CD4-positive, CD25-positive, alpha-beta regulatory T cell (primary cell): ENCODE results near the gene CFAP20DC. TPM values are rescaled to one million over a fixed set of nuclear protein-coding genes. Genes with fewer than 3 reads are reported as not detected.
"Not testable (repeated sequence)": the region's sequence is repeated elsewhere in the genome, so short reads cannot be mapped to it uniquely, and the experiment has no call there.

Experiments
- ATAC-seq, 2 donors: fragments of 150-1000 bp; cut with Tn5 transposase; one replicate each; pipeline ENCODE4 v1.10.0; 2021; ENCODE audit warnings: low read depth in 2 of 2, moderate number of reproducible peaks in 2 of 2, moderate library complexity in 1 of 2
- DNase-seq, 3 donors: peaks; one replicate each; pipeline versions ENCODE4 v3.0.0 to v3.0.0-alpha.2; 2012 to 2022; ENCODE audit warnings: mixed read lengths in 1 of 3
- H3K27ac ChIP-seq: one replicate; pipeline ENCODE4 v1.7.0; 2013; ENCODE audit warnings: mild to moderate bottlenecking, low read length; ENCODE audit not compliant: insufficient read depth, poor library complexity, severe bottlenecking
- H3K27me3 ChIP-seq: one replicate; pipeline ENCODE4 v1.7.0; 2013; ENCODE audit warnings: low read length; ENCODE audit not compliant: control insufficient read depth, insufficient read depth
- H3K36me3 ChIP-seq: one replicate; pipeline ENCODE4 v1.7.0; 2013; ENCODE audit warnings: mild to moderate bottlenecking, low read length, moderate library complexity; ENCODE audit not compliant: control insufficient read depth, insufficient read depth
- H3K4me1 ChIP-seq: 2 replicates; pipeline ENCODE4 v1.7.0; 2013; ENCODE audit warnings: mild to moderate bottlenecking, low read length; ENCODE audit not compliant: insufficient read depth, control insufficient read depth, poor library complexity, severe bottlenecking
- H3K4me3 ChIP-seq: one replicate; pipeline ENCODE4 v1.7.0; 2013; ENCODE audit warnings: low read depth, mild to moderate bottlenecking, low read length, moderate library complexity
- H3K9me3 ChIP-seq, 2 experiments: 1 replicate in 1 of 2; 2 replicates in 1 of 2; pipeline ENCODE4 v1.7.0; 2013; ENCODE audit warnings: low read length in 2 of 2, mild to moderate bottlenecking in 1 of 2, moderate library complexity in 1 of 2; ENCODE audit not compliant: control insufficient read depth in 2 of 2
- H3K27ac Mint-ChIP-seq, 3 donors: one replicate each; pipeline ENCODE4 v1.8.0; 2020 to 2022; ENCODE audit warnings: mild to moderate bottlenecking in 3 of 3, mixed read lengths in 3 of 3, moderate library complexity in 2 of 3
- H3K27me3 Mint-ChIP-seq: one replicate; pipeline ENCODE4 v1.8.0; 2022; ENCODE audit warnings: mild to moderate bottlenecking, mixed read lengths
- H3K36me3 Mint-ChIP-seq: one replicate; pipeline ENCODE4 v1.8.0; 2020; ENCODE audit warnings: mixed read lengths
- H3K4me1 Mint-ChIP-seq, 4 donors: one replicate each; pipeline ENCODE4 v1.8.0; 2020 to 2022; ENCODE audit warnings: mixed read lengths in 4 of 4, mild to moderate bottlenecking in 1 of 4
- H3K4me3 Mint-ChIP-seq, 4 donors: one replicate each; pipeline ENCODE4 v1.8.0; 2020 to 2022; ENCODE audit warnings: mild to moderate bottlenecking in 4 of 4, mixed read lengths in 4 of 4, moderate library complexity in 3 of 4
- H3K9me3 Mint-ChIP-seq, 7 donors: one replicate each; pipeline ENCODE4 v1.8.0; 2020 to 2022; ENCODE audit warnings: mixed read lengths in 7 of 7, mild to moderate bottlenecking in 3 of 7, moderate library complexity in 2 of 7
- polyA plus RNA-seq, 4 donors: library from polyadenylated mRNA; unstranded; fragments of 300-500 nt; fragmentation: Illumina TruSeq; gene quantifications; one replicate each; pipeline ENCODE4 v1.2.3, GENCODE V29; 2021
- total RNA-seq: library from RNA; stranded (reverse); gene quantifications from one replicate; pipeline ENCODE4 v1.2.3, GENCODE V29; 2022

CFAP20DC gene
- total and polyA plus RNA-seq, 5 donors from 2014 or later: 0.10 to 0.56 (median 0.32) TPM

DNA sequence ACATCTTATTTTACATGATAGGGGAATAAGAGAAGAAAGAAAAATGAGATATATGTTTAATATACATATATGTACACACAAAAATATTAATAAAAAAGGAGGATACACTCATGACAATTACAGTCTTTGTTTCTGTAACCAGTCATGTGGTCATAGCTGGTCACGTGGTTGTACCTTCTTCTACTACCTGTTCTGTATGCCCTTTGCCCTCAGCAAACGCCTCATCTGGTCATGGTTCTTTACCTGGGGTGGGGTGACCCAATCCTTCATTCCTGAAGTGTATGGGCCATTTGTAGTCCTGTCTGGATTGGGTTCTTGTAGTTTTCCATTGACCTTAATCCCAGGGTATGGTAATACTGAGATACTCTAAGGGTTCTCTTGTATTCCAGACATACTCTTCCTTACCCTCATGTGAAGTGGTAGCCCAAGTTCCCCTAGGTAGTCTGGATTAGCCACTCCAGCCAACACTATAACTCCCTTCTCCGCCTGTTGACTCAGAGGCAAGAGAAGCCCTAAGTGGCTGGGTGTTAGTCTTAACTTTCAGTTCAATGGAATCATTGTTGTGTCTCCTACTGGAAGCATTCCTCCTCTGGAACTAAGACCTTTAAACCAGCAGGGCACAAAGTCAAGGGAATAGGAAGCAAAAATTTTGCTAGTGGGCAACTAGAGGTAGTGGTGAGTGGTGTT lies 336.0 kb downstream of the CFAP20DC start:
- ATAC-seq: no peak
- no peak for DNase-seq
- Histone ChIP-seq H3K4me1 (no peaks in the 10 kb centered on the region), H3K27ac (no peak overlapping the region), H3K4me3 (no peak overlapping the region), H3K36me3 (no peaks in the 10 kb centered on the region), H3K27me3 (no peaks in the 10 kb centered on the region), H3K9me3 (no peaks in the 10 kb centered on the region)
- no peaks in the 10 kb centered on the region for H3K36me3 Mint-ChIP-seq
- no peak overlapping the region for H3K27ac Mint-ChIP-seq
- no peaks in the 10 kb centered on the region for H3K4me1 Mint-ChIP-seq
- peaks cover 4% of the 10 kb centered on the region for H3K27me3 Mint-ChIP-seq
- peaks cover 0 to 3% (median 0%) of the 10 kb centered on the region in 7 donors for H3K9me3 Mint-ChIP-seq
- H3K4me3 Mint-ChIP-seq: no peak overlapping the region

DNA sequence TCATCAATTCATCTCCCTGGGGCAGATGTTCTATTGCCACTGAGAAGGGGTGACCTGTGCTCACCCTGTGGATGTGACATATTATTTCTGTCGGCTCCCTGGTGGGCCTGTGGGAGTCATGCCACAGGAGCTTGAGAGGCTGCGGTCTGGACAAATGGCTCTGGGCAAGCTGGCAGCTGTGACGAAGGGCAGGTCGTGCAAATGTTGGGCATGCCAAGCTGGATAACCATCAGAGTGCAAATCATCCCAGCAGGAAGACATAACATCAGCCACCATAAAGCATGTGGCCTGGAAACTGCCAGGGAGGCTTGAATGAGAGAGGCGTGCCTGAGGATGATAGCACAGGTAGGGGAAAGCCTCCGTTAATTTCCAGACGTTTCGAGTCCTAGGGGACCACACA lies 338.0 kb downstream of the CFAP20DC start:
- Mint-ChIP-seq H3K4me3 (no peak overlapping the region), H3K27ac (no peak overlapping the region), H3K4me1 (no peaks in the 10 kb centered on the region), H3K36me3 (no peaks in the 10 kb centered on the region), H3K9me3 (peaks cover 0 to 3% (median 0%) of the 10 kb centered on the region in 7 donors), H3K27me3 (peaks cover 11% of the 10 kb centered on the region)
- no peak for ATAC-seq
- H3K4me3 ChIP-seq: no peak overlapping the region
- H3K9me3 ChIP-seq: no peaks in the 10 kb centered on the region
- no peaks in the 10 kb centered on the region for H3K36me3 ChIP-seq
- no peaks in the 10 kb centered on the region for H3K27me3 ChIP-seq
- no peak for DNase-seq
- H3K27ac ChIP-seq: no peak overlapping the region
- H3K4me1 ChIP-seq: no peaks in the 10 kb centered on the region

DNA sequence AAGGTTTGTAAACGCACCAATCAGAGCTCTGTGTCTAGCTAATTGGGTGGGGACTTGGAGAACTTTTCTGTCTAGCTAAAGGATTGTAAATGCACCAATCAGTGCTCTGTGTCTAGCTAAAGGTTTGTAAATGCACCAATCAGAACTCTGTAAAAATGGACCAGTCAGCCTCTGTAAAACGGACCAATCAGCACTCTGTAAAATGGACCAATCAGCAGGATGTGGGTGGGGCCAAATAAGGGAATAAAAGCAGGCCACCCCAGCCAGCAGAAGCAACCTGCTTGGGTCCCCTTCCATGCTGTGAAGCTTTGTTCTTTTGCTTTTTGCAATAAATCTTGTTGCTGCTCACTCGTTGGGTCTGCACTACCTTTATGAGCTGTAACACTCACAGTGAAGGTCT lies 340.8 kb downstream of the CFAP20DC start:
- DNase-seq, H3K4me3 ChIP-seq, H3K27ac Mint-ChIP-seq, H3K36me3 ChIP-seq, H3K36me3 Mint-ChIP-seq, ATAC-seq, H3K4me1 ChIP-seq, H3K9me3 ChIP-seq, H3K9me3 Mint-ChIP-seq, H3K27me3 ChIP-seq, H3K27ac ChIP-seq, H3K4me3 Mint-ChIP-seq, H3K4me1 Mint-ChIP-seq: not testable (repeated sequence)
- H3K27me3 Mint-ChIP-seq: peaks cover 13% of the 10 kb centered on the region

DNA sequence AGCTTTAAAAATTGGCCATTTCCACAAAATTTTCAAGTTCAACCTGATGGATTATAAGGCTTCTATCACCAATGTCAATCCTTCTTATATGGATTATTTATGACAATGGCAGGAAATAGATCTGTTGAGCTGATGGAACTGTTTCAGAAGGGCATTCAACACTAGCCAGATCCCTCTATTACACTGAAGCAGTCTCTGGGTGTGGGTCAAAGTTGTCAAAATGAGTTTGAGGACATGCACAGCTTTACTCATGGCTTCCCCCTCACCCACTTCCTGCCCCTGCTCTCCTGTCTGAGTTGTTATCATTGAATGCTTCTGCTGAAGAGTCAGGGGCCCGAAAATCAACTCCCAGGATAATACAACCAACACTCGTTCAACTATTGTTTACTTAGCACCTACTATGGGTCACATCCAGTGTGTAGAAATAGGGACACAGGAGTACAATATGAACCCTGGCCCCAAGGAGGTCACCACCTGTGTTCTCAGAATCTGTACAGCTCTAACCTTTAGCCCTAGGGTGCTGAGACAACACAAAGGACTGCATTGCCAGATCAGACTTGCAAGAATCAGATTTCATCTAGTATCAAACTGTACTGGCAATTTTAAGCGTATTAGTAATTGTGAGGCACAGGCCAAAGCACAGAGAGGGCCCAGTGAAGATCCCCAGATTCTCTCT lies 341.6 kb downstream of the CFAP20DC start:
- Histone ChIP-seq H3K9me3 (no peaks in the 10 kb centered on the region), H3K27ac (no peak overlapping the region), H3K27me3 (no peaks in the 10 kb centered on the region), H3K4me1 (no peaks in the 10 kb centered on the region), H3K36me3 (no peaks in the 10 kb centered on the region), H3K4me3 (no peak overlapping the region)
- no peak for ATAC-seq
- Mint-ChIP-seq H3K9me3 (peaks cover 0 to 3% (median 0%) of the 10 kb centered on the region in 7 donors), H3K4me1 (no peaks in the 10 kb centered on the region), H3K27me3 (peaks cover 13% of the 10 kb centered on the region), H3K4me3 (no peak overlapping the region), H3K36me3 (no peaks in the 10 kb centered on the region), H3K27ac (no peak overlapping the region)
- no peak for DNase-seq

DNA sequence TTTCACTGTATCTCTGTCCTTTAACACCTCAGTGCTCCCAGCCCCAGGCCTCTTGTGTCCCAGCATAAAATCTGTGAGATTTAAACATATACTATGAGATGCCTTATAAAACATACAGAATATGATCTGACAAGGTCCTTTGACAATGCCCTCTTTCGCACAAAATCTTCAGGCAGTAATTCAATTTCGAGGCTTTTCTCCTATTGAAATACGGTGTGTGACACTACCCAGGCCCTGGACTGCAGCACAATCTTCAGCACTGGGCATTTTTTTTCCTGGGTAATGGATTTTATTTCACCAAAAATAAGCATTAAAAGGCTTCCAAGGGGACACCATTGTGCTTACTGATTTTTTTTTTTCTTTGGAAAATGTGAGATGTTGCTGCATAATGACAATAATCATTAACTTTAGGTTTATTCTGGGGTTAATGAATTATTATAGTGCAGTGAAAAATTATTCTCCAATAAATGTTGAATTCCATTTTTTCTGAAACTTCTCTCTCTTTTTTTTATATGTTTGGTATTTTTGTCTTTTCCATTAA lies 342.4 kb downstream of the CFAP20DC start:
- Histone ChIP-seq H3K4me1 (no peaks in the 10 kb centered on the region), H3K27ac (no peak overlapping the region), H3K36me3 (no peaks in the 10 kb centered on the region), H3K9me3 (no peaks in the 10 kb centered on the region), H3K27me3 (no peaks in the 10 kb centered on the region), H3K4me3 (no peak overlapping the region)
- no peak overlapping the region for H3K4me3 Mint-ChIP-seq
- ATAC-seq (no peak), DNase-seq (no peak)
- H3K27ac Mint-ChIP-seq: peak overlapping the region in 1 of 3 donors; percentile 20
- H3K36me3 Mint-ChIP-seq: no peaks in the 10 kb centered on the region
- peaks cover 13% of the 10 kb centered on the region for H3K27me3 Mint-ChIP-seq
- peaks cover 0 to 3% (median 0%) of the 10 kb centered on the region in 7 donors for H3K9me3 Mint-ChIP-seq
- no peaks in the 10 kb centered on the region for H3K4me1 Mint-ChIP-seq

DNA sequence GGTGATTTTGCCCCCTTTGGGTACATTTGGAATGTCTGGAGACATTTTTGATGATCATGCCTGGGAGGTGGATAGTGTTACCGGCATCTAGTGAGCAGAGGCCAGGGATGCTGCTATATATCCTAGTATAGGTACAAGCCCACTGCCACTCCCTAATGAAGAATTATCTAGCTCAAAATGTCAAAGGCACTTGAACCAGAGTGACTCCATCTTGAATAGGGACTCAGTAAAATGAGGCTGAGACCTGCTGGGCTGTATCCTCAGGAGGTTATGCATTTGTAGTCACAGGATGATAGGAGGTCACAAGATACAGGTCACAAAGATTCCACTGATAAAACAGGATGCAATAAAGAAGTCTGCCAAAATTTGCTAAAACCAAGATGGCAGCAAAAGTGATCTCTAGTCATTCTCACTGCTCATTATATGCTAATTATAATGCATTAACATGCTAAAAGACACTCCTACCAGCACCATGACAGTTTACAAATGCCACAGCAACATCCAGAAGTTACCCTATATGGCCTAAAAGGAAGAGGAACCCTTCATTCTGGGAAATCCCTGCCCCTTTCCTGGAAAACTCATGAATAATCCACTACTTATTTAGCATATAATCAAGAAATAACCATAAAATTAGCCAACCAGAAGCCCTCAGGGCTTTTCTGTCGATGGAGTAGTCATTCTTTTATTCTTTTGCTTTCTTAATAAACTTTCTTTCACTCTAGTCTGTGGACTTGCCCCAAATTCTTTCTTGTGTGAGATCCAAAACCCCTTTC lies 343.2 kb downstream of the CFAP20DC start:
- Mint-ChIP-seq H3K4me1 (no peaks in the 10 kb centered on the region), H3K36me3 (no peaks in the 10 kb centered on the region), H3K27me3 (peaks cover 9% of the 10 kb centered on the region), H3K9me3 (peaks cover 0 to 3% (median 0%) of the 10 kb centered on the region in 7 donors), H3K27ac (no peak overlapping the region), H3K4me3 (no peak overlapping the region)
- DNase-seq (no peak), ATAC-seq (no peak)
- Histone ChIP-seq H3K36me3 (no peaks in the 10 kb centered on the region), H3K27me3 (no peaks in the 10 kb centered on the region), H3K9me3 (no peaks in the 10 kb centered on the region), H3K4me1 (no peaks in the 10 kb centered on the region), H3K4me3 (no peak overlapping the region), H3K27ac (no peak overlapping the region)

DNA sequence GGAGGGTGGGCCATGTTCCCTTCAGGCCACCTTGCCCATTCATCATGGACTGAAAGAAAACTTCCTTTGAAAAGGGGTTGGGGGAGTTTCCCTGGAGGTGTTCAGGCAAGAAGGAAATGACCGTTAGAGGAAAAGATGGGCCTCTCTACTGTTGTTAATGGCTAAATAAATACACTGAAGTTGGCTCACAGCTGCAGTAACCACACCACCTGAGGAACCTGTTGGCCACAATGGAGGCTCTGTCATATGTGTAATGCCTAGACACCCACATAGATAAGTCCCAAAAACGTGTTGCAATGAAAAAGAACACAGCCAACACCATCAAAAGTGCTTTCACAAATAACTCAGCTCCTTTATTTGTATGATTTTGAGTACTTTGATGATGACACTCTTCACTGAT lies 345.1 kb downstream of the CFAP20DC start:
- H3K27ac Mint-ChIP-seq: no peak overlapping the region
- ATAC-seq (no peak), DNase-seq (no peak)
- no peak overlapping the region for H3K4me3 Mint-ChIP-seq
- H3K36me3 Mint-ChIP-seq: no peaks in the 10 kb centered on the region
- Histone ChIP-seq H3K27ac (no peak overlapping the region), H3K4me3 (no peak overlapping the region), H3K9me3 (no peaks in the 10 kb centered on the region), H3K27me3 (no peaks in the 10 kb centered on the region), H3K36me3 (no peaks in the 10 kb centered on the region), H3K4me1 (no peaks in the 10 kb centered on the region)
- H3K4me1 Mint-ChIP-seq: no peaks in the 10 kb centered on the region
- peaks cover 0 to 3% (median 0%) of the 10 kb centered on the region in 7 donors for H3K9me3 Mint-ChIP-seq
- H3K27me3 Mint-ChIP-seq: peaks cover 9% of the 10 kb centered on the region
